Measurements from ENCODE around the gene FERMT1.

FERMT1 gene

GRCh38 chr20:6108330-6108729 is 14.5 kb downstream of the FERMT1 start:
- TF ChIP-seq, protein P1, sequence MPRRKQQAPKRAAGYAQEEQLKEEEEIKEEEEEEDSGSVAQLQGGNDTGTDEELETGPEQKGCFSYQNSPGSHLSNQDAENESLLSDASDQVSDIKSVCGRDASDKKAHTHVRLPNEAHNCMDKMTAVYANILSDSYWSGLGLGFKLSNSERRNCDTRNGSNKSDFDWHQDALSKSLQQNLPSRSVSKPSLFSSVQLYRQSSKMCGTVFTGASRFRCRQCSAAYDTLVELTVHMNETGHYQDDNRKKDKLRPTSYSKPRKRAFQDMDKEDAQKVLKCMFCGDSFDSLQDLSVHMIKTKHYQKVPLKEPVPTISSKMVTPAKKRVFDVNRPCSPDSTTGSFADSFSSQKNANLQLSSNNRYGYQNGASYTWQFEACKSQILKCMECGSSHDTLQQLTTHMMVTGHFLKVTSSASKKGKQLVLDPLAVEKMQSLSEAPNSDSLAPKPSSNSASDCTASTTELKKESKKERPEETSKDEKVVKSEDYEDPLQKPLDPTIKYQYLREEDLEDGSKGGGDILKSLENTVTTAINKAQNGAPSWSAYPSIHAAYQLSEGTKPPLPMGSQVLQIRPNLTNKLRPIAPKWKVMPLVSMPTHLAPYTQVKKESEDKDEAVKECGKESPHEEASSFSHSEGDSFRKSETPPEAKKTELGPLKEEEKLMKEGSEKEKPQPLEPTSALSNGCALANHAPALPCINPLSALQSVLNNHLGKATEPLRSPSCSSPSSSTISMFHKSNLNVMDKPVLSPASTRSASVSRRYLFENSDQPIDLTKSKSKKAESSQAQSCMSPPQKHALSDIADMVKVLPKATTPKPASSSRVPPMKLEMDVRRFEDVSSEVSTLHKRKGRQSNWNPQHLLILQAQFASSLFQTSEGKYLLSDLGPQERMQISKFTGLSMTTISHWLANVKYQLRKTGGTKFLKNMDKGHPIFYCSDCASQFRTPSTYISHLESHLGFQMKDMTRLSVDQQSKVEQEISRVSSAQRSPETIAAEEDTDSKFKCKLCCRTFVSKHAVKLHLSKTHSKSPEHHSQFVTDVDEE (CRISPR knock-in tag; IDR thresholded peaks at IDR 0.05): no peak
- no peak for TF ChIP-seq ZNF70 (CRISPR knock-in tag; IDR thresholded peaks at IDR 0.05)
- TF ChIP-seq, protein P2, sequence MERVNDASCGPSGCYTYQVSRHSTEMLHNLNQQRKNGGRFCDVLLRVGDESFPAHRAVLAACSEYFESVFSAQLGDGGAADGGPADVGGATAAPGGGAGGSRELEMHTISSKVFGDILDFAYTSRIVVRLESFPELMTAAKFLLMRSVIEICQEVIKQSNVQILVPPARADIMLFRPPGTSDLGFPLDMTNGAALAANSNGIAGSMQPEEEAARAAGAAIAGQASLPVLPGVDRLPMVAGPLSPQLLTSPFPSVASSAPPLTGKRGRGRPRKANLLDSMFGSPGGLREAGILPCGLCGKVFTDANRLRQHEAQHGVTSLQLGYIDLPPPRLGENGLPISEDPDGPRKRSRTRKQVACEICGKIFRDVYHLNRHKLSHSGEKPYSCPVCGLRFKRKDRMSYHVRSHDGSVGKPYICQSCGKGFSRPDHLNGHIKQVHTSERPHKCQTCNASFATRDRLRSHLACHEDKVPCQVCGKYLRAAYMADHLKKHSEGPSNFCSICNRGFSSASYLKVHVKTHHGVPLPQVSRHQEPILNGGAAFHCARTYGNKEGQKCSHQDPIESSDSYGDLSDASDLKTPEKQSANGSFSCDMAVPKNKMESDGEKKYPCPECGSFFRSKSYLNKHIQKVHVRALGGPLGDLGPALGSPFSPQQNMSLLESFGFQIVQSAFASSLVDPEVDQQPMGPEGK (CRISPR knock-in tag; IDR thresholded peaks at IDR 0.05; ENCODE audit: borderline replicate concordance): no peak
- no peak for TF ChIP-seq BACH2 (CRISPR knock-in tag; IDR thresholded peaks at IDR 0.05; ENCODE audit: borderline replicate concordance)
- TF ChIP-seq ISL1 (CRISPR knock-in tag; IDR thresholded peaks at IDR 0.05): no peak
- no peak for TF ChIP-seq ZNF8 (CRISPR knock-in tag; IDR thresholded peaks at IDR 0.05)
- no peak for TF ChIP-seq SNAI2 (CRISPR knock-in tag; IDR thresholded peaks at IDR 0.05)
- no peak for TF ChIP-seq ARNTL (CRISPR knock-in tag; IDR thresholded peaks at IDR 0.05; ENCODE audit: borderline replicate concordance, low read depth)
- no peak for TF ChIP-seq ESRRG (CRISPR knock-in tag; IDR thresholded peaks at IDR 0.05)
- no peak for TF ChIP-seq RARB (CRISPR knock-in tag; IDR thresholded peaks at IDR 0.05)
- TF ChIP-seq TOX (CRISPR knock-in tag; IDR thresholded peaks at IDR 0.05; ENCODE audit: borderline replicate concordance): no peak
- TF ChIP-seq ZNF565 (CRISPR knock-in tag; conservative IDR thresholded peaks at IDR 0.05; ENCODE audit: low read depth): no peak
- TF ChIP-seq ZFP30 (CRISPR knock-in tag; IDR thresholded peaks at IDR 0.05): no peak
- no peak for TF ChIP-seq CREB5 (CRISPR knock-in tag; IDR thresholded peaks at IDR 0.05; ENCODE audit: low read depth)
- no peak for TF ChIP-seq TCF4 (CRISPR knock-in tag; IDR thresholded peaks at IDR 0.05; ENCODE audit: borderline replicate concordance)
- no peak for TF ChIP-seq CSDC2 (CRISPR knock-in tag; IDR thresholded peaks at IDR 0.05)
- TF ChIP-seq GLIS3 (CRISPR knock-in tag; IDR thresholded peaks at IDR 0.05): no peak
- no peak for ATAC-seq

DNA sequence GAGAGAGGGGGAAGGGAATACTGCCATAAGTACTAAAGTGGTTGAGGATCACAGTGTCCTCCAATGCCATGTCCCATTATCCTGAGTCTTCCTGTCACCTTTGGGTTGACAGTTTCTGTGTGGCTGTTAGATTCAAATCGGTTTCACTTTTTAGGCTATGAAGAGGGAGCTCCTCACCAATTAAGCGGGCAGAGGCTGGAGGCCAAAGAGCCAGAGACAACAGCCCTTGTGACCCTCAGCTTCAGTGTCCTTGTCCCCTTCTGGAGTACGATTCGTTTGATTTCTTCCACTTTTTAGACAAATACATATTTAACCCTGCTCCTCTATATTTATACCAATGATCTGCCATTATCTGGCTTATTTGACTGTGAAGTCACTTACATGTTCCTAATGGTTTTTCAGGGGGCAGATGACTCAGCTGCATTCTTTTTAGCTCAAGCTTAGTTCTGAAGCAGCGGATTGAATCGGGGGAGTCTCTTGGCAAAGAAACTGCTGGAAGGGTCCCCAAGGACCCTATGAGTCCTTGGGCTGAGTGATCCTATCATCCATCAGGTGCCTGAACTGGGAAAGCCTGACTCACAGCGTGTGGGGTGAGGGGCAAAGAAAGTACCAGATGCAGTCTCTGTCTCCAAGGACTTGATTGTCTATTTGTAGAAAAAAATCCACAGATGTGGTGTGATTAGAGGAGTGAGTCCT is 18.2 kb downstream of the FERMT1 start:
- no peak for TF ChIP-seq CREB5 (CRISPR knock-in tag; IDR thresholded peaks at IDR 0.05; ENCODE audit: low read depth)
- no peak for TF ChIP-seq ZFP30 (CRISPR knock-in tag; IDR thresholded peaks at IDR 0.05)
- no peak for ATAC-seq

- ATAC-seq: no peak
- TF ChIP-seq, protein P3, sequence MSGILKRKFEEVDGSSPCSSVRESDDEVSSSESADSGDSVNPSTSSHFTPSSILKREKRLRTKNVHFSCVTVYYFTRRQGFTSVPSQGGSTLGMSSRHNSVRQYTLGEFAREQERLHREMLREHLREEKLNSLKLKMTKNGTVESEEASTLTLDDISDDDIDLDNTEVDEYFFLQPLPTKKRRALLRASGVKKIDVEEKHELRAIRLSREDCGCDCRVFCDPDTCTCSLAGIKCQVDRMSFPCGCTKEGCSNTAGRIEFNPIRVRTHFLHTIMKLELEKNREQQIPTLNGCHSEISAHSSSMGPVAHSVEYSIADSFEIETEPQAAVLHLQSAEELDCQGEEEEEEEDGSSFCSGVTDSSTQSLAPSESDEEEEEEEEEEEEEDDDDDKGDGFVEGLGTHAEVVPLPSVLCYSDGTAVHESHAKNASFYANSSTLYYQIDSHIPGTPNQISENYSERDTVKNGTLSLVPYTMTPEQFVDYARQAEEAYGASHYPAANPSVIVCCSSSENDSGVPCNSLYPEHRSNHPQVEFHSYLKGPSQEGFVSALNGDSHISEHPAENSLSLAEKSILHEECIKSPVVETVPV (CRISPR knock-in tag; IDR thresholded peaks at IDR 0.05): no peak
- TF ChIP-seq ZNF70 (CRISPR knock-in tag; IDR thresholded peaks at IDR 0.05) (no peak), ZNF8 (CRISPR knock-in tag; IDR thresholded peaks at IDR 0.05) (no peak), ISL1 (CRISPR knock-in tag; IDR thresholded peaks at IDR 0.05) (no peak), CSDC2 (CRISPR knock-in tag; IDR thresholded peaks at IDR 0.05) (no peak), RARB (CRISPR knock-in tag; IDR thresholded peaks at IDR 0.05) (no peak), OSR1 (CRISPR knock-in tag; IDR thresholded peaks at IDR 0.05) (no peak), BACH2 (CRISPR knock-in tag; IDR thresholded peaks at IDR 0.05; ENCODE audit: borderline replicate concordance) (no peak), ZFP3 (CRISPR knock-in tag; IDR thresholded peaks at IDR 0.05) (no peak), POU6F1 (CRISPR knock-in tag; IDR thresholded peaks at IDR 0.05; ENCODE audit: borderline replicate concordance, low read depth) (no peak), ZC3H10 (CRISPR knock-in tag; IDR thresholded peaks at IDR 0.05) (no peak), PPARA (CRISPR knock-in tag; IDR thresholded peaks at IDR 0.05; ENCODE audit: borderline replicate concordance) (no peak), TCF4 (CRISPR knock-in tag; IDR thresholded peaks at IDR 0.05; ENCODE audit: borderline replicate concordance) (no peak), ZNF565 (CRISPR knock-in tag; conservative IDR thresholded peaks at IDR 0.05; ENCODE audit: low read depth) (no peak), ZFP30 (CRISPR knock-in tag; IDR thresholded peaks at IDR 0.05) (no peak), ESRRG (CRISPR knock-in tag; IDR thresholded peaks at IDR 0.05) (no peak), SNAI2 (CRISPR knock-in tag; IDR thresholded peaks at IDR 0.05) (no peak), TOX (CRISPR knock-in tag; IDR thresholded peaks at IDR 0.05; ENCODE audit: borderline replicate concordance) (no peak)
- TF ChIP-seq, protein P1 (CRISPR knock-in tag; IDR thresholded peaks at IDR 0.05): no peak
These were observed 19.5 kb downstream of the FERMT1 start for GRCh38 chr20:6103301-6103700.

Data from SK-N-SH treated with all-trans-retinoic acid at 6 μM for 48 hours (cell line).